GM12874 (cell line): ENCODE results near the gene UBXN6.
A peak's percentile ranks its signal among the peaks of the same experiment; 100 is the strongest.

Source experiments
- TF ChIP-seq, protein P1 (sequence below): IDR thresholded peaks from 2 replicates; pipeline ENCODE4 v1.5.1; 2011; ENCODE audit warnings: low read depth, mild to moderate bottlenecking, control low read depth, low read length, moderate library complexity; ENCODE audit not compliant: insufficient read depth

UBXN6 gene

DNA sequence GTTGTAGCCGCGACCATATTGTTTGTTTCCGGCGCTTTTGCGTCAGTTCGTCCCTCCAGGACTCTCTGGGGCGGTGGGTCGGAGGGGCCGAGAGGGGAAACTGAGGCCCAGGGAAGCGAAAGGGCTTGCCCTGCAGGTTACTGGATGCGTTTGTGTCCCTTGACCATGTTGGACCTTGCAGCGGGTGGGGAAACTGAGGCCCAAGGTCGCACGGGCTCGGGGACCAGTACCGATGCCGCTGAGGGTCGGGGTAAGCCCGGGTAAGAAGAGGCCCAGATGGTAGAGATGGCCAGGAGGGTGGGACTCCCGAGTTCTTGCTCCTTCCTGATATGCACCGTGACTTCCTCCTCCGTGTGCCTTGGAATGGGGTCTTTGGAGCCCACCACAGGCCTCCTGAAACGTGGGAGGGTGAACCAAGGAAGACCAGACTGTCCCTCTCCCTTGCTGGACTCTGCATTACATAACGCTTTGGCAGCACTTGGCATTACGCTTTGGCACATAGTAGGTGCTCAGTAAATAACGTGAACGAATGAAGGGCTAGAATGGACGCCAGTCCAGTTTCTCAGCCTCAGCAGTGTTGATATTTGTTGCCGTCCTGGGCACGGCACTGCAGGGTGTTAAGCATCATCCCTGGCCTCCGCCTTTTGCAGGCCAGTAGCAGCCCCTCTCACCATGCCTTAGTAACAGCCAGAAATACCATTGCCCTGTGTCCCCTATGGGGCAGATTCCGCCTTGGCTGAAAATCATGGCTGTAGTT is 54.4 kb downstream of the UBXN6 start:
- TF ChIP-seq, protein P1, sequence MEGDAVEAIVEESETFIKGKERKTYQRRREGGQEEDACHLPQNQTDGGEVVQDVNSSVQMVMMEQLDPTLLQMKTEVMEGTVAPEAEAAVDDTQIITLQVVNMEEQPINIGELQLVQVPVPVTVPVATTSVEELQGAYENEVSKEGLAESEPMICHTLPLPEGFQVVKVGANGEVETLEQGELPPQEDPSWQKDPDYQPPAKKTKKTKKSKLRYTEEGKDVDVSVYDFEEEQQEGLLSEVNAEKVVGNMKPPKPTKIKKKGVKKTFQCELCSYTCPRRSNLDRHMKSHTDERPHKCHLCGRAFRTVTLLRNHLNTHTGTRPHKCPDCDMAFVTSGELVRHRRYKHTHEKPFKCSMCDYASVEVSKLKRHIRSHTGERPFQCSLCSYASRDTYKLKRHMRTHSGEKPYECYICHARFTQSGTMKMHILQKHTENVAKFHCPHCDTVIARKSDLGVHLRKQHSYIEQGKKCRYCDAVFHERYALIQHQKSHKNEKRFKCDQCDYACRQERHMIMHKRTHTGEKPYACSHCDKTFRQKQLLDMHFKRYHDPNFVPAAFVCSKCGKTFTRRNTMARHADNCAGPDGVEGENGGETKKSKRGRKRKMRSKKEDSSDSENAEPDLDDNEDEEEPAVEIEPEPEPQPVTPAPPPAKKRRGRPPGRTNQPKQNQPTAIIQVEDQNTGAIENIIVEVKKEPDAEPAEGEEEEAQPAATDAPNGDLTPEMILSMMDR, result no peak

DNA sequence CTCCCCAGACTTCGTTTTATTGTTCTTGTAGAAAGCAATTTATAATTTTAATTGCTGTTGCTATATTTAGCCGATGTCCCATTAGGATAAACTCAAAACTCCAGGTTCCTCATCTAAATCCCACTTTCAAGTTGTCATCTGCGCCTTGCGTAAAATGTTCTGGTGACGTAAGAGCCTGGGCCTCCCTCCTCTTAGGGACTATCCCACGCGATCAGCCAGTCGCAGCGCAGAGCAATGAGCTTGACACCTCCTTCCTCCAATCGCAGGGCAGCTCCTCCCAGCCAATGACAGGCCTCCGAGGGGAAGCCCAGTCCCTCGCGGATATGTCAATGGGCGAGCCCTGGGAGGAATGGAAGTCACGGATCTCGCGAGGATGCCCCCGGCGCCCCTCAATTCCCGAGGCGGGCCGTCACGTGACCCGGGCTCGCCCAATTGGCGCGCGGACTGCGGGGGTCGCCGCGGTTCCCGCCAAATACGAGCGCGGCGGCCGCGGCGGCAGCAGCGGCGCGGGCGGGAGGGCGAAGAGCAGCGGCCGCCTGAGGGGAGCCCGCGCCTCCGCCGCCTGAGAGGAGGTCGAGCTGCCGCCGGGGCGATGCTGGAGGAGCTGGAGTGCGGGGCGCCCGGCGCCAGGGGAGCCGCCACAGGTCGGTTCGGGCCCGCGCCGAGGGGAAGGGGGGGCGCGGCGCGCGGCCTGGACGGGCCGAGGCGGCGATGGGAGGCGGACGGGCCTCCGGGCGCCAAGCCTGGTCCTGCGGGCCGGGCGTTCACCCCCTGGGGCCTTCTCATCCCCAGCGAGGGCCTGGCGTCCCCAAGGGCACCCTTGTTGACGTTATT is 55.2 kb downstream of the UBXN6 start, which contains the start of gene CHAF1A:
CHAF1A (plus strand) TSS at position 470 of the 834 bp plus-strand sequence; CDS start at position 593, 123 bp downstream.
- TF ChIP-seq, protein P1, result no peak

GRCh38 chr19:4401769-4402170 is 55.8 kb downstream of the UBXN6 start:
- TF ChIP-seq, protein P1, result no peak

DNA sequence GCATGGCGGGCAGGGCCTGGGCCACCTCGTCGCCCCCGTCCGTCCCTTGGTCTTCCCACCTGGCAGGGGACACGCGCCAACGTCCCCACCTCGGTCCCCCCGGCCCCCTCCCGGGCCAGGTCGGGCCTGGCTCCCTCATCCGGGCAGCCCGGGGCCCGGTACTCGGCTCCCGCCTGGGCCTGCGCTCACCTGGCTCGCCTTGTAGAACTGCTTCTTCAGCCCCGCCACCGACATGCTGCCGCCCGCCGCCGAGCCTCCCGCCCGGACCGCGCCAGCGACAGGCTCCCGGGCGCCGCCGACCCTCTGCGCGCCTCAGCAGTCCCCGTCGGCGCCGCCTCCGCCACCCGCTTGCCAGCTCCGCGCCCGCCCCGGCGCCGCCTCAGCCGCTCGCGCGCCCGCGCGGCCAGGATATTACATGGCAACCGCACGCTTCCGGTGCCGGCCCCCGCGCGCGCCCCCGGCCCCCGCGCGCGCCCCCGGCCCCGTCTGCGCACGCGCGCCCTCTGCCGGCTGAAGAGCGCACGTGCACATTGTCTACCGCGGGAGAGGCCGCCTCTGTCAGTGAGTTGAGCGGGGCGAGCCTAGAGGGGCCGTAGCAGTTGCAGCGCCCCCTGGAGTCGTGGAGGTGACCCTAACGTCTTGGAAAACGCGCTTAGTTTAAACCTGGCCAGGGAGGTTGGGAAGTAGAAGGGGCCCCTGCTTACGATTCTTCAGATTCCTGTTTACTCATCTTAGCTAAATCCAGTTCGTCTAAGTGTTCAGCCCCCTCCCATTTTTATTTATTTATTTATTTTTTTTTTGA is 57.3 kb downstream of the UBXN6 start, which contains the start of gene SH3GL1:
SH3GL1 (minus strand) TSS at position 413 of the 802 bp plus-strand sequence; CDS start at position 234, 179 bp downstream.
- TF ChIP-seq, protein P1, result peak; percentile 96

DNA sequence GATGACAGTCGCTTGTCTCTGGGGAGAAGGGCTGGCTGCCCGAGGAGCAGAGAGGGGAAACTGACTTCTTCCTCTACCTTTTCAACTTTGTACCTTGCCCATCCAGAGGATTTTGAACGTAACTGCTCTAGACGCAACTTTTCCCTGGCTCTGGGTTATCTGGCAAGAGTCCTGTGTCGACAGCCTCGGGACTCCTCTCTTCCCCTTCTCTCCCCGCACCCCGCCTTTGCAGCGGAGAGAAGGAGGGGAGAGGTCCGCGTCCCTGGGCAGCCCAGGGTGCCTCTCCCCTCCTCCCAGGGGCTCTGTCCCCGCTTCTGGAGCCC is 57.8 kb downstream of the UBXN6 start:
- TF ChIP-seq, protein P1, result no peak

DNA sequence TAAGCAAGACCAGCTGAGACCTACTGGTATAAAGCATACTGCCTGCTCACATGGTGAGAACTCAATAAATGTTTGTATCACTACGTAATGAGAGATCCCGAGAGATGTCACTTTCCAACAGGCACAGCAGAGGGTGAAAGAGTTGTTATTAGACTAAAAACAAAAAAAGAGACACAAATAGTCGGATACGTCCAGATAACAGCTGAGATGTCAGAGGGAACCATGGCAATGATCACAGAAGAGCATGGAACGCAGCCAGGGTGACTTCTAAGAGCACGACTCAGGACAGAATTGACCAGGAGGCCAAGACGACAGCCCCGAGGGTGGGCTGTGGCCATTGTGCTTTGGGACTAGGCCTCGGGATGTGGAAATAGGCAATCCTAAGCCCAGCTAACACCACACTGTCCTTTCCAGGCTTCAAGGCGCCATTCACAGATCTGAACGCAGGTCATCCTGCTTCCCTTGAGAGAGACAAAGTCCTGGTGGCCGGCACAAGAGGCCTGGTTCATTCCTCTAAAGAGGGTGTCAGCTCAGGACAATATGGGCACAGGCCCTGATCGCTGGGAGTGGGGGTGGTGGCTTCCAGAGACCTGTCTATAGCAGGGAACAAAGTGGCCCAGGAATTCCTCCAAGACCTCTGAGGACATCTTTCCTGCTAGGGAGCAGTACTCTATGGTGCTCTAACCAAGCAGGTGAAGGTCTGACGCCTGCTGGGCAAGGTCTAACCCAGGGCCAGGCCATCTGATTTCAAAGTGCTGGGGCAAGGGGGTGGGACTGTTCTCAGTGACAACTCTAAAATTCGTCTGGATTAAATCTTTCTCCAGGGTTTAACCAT is 60.4 kb downstream of the UBXN6 start:
- TF ChIP-seq, protein P1, result no peak
